T-helper 2 cell treated with Interferon-gamma antibody and Interleukin-4, amounts not matched to agents 5 μg/mL and 100 μg/mL, for 36 hours (primary cell): ENCODE measurements around the gene TNS3.

Source experiments
- DNase-seq: peaks from one replicate; pipeline ENCODE4 v3.0.0; 2021; ENCODE audit warnings: low spot score
- H3K27ac Mint-ChIP-seq: one replicate; pipeline ENCODE4 v1.8.0; 2021; ENCODE audit warnings: mild to moderate bottlenecking, mixed read lengths
- H3K27me3 Mint-ChIP-seq: one replicate; pipeline ENCODE4 v1.8.0; 2021; ENCODE audit warnings: low read depth, mixed read lengths
- H3K36me3 Mint-ChIP-seq: one replicate; pipeline ENCODE4 v1.8.0; 2021; ENCODE audit warnings: low read depth, mixed read lengths
- H3K4me1 Mint-ChIP-seq: one replicate; pipeline ENCODE4 v1.8.0; 2021; ENCODE audit warnings: low read depth, mixed read lengths
- H3K4me3 Mint-ChIP-seq: one replicate; pipeline ENCODE4 v1.8.0; 2022; ENCODE audit warnings: mild to moderate bottlenecking, moderate library complexity, mixed read lengths
- H3K9me3 Mint-ChIP-seq: one replicate; pipeline ENCODE4 v1.8.0; 2021; ENCODE audit warnings: mixed read lengths

The TNS3 gene

GRCh38 chr7:47366211-47366610 is 215.7 kb downstream of the TNS3 start:
- Mint-ChIP-seq H3K27ac (no peak overlapping the region), H3K36me3 (no peaks in the 10 kb centered on the region), H3K4me3 (no peak overlapping the region), H3K4me1 (peaks cover 8% of the 10 kb centered on the region), H3K9me3 (no peaks in the 10 kb centered on the region), H3K27me3 (no peaks in the 10 kb centered on the region)
- DNase-seq: no peak

DNA sequence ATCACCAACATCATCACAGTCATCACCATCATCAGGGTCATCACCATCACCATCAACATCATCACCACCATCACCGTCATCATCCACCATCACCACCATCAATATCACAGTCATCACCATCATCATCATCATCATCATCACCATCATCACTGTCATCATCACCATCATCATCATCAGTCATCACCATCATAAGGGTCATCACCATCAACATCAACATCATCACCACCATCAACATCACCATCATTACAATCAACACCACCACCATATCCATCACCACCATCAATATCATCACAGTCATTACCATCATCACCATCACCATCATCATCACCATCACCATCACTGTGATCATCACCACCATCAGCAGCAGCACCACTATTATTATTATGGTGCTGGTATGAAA is 218.9 kb downstream of the TNS3 start:
- Mint-ChIP-seq H3K27me3 (no peaks in the 10 kb centered on the region), H3K4me3 (no peak overlapping the region), H3K36me3 (no peaks in the 10 kb centered on the region), H3K27ac (no peak overlapping the region), H3K9me3 (no peaks in the 10 kb centered on the region), H3K4me1 (peaks cover 8% of the 10 kb centered on the region)
- DNase-seq: no peak

- Mint-ChIP-seq H3K4me1 (peaks cover 8% of the 10 kb centered on the region), H3K4me3 (no peak overlapping the region), H3K27ac (no peak overlapping the region), H3K9me3 (no peaks in the 10 kb centered on the region), H3K36me3 (no peaks in the 10 kb centered on the region), H3K27me3 (no peaks in the 10 kb centered on the region)
- DNase-seq: peak; percentile 72
Measured at GRCh38 chr7:47361746-47362215, 220.1 kb downstream of the TNS3 start.

DNA sequence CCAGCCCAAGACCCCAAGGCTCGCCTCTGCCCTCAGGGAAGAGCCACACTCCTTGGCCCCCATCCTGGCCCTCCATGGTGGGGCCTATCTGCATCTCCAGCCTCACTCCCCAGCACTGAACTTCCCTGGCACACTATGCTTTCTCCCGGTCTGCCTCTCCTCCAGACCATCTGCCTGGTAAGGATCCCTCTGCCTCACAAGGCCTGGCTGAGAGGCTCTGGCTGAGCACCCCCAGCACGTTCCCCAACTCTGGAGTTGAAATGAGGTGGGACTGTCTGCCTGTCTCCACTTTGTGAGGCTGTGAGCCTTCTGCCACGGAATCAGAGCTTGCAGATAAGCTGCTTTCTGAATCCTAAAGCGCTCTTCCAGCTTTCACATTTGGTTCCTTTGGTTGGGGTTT is 220.7 kb downstream of the TNS3 start:
- DNase-seq: no peak
- Mint-ChIP-seq H3K9me3 (no peaks in the 10 kb centered on the region), H3K4me1 (peaks cover 8% of the 10 kb centered on the region), H3K36me3 (no peaks in the 10 kb centered on the region), H3K27me3 (no peaks in the 10 kb centered on the region), H3K27ac (no peak overlapping the region), H3K4me3 (no peak overlapping the region)

DNA sequence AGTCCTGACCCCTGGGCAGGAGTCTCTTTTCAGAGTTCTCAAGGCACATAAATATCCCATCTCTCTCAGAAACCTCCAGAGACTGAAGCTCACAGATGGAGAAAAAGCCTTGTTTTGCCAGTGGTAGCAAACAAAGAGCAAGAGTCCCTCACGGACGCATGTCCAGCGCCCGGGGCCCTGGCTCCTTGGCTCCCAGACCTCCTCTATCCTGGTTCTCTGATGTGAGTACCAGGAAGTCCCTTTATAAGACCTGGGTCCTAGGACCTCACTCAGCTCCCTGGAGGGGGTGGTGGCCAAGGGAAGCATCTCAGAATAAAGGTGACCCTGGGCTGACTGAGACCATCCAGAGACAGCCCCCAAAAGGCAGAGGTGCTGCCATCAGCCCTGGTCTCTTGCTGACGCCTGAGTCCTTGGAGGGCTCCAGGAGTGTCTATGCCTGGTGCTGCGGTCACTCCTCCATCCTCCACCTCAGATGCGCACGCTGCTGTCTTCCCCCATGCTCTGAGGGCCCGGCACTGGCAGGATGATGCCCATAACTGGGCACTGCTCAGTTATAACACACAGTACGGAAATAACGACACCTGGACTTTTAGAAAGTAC is 221.5 kb downstream of the TNS3 start:
- H3K36me3 Mint-ChIP-seq: no peaks in the 10 kb centered on the region
- no peak overlapping the region for H3K27ac Mint-ChIP-seq
- no peak overlapping the region for H3K4me3 Mint-ChIP-seq
- no peak for DNase-seq
- H3K4me1 Mint-ChIP-seq: peaks cover 8% of the 10 kb centered on the region
- no peaks in the 10 kb centered on the region for H3K9me3 Mint-ChIP-seq
- no peaks in the 10 kb centered on the region for H3K27me3 Mint-ChIP-seq

DNA sequence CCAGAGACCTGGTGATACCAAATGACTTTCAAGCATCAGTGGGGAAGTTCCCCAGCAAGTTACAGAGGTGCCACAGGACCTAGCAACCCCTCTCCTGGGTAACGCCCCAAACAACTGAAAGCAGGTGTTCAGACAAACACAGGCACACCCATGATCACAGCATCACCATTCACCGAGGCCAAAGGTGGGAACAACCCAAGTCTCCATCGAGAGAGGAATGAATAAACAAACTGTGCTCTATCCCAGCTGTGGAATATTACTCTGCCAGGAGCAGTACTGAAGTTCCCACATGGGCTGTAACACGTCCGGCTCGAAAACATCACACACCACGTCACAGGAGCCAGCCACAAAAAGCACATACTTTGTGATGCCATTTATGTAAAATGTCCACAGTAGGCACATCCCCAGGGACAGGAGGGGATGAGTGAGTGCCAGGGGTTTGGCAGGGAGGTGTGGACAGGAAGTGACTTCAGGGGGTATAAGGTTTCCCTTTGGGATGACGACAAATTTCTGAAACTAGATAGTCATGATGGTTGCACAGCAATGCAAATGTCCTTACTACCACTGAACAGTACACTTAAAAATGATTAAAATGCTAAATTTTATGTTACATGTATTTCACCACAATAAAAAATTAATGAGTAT is 222.8 kb downstream of the TNS3 start:
- Mint-ChIP-seq H3K9me3 (no peaks in the 10 kb centered on the region), H3K4me3 (no peak overlapping the region), H3K27ac (no peak overlapping the region)

GRCh38 chr7:47358357-47358756 is 223.6 kb downstream of the TNS3 start:
- H3K4me3 Mint-ChIP-seq: no peak overlapping the region
- H3K36me3 Mint-ChIP-seq: no peaks in the 10 kb centered on the region
- H3K27ac Mint-ChIP-seq: no peak overlapping the region
- no peaks in the 10 kb centered on the region for H3K9me3 Mint-ChIP-seq
- DNase-seq: no peak
- peaks cover 8% of the 10 kb centered on the region for H3K4me1 Mint-ChIP-seq
- no peaks in the 10 kb centered on the region for H3K27me3 Mint-ChIP-seq

More for the DNA sequence above, 222.8 kb downstream of the TNS3 start:
- no peak for DNase-seq
- peaks cover 8% of the 10 kb centered on the region for H3K4me1 Mint-ChIP-seq
- no peaks in the 10 kb centered on the region for H3K36me3 Mint-ChIP-seq
- no peaks in the 10 kb centered on the region for H3K27me3 Mint-ChIP-seq

- Mint-ChIP-seq H3K4me1 (peaks cover 8% of the 10 kb centered on the region), H3K4me3 (no peak overlapping the region), H3K27me3 (no peaks in the 10 kb centered on the region), H3K27ac (no peak overlapping the region), H3K9me3 (no peaks in the 10 kb centered on the region), H3K36me3 (no peaks in the 10 kb centered on the region)
- no peak for DNase-seq
Measured at GRCh38 chr7:47357863-47358262, 224.0 kb downstream of the TNS3 start.

- Mint-ChIP-seq H3K4me1 (peaks cover 8% of the 10 kb centered on the region), H3K27me3 (no peaks in the 10 kb centered on the region), H3K9me3 (no peaks in the 10 kb centered on the region), H3K36me3 (no peaks in the 10 kb centered on the region), H3K4me3 (no peak overlapping the region), H3K27ac (no peak overlapping the region)
- no peak for DNase-seq
Measured at GRCh38 chr7:47357361-47357760, 224.6 kb downstream of the TNS3 start.

DNA sequence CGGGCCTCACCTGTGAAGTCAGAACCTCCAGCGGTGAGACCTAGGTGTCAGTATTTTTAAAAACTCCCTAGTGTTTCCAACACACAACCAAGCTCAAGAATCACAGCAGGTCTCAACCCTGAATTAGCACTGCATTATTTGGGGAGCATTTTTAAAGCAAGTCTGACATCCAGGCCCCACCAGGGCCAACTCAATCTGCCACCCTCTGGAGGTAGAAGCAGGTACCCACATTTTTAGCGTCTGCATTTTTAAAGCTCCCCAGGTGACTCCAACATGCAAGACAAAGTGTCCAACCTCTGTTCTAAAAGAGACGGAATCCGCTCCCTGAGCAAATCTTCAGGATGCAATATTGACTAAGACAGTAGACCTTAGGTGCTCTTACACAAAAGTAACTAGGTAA is 225.7 kb downstream of the TNS3 start:
- Mint-ChIP-seq H3K27me3 (no peaks in the 10 kb centered on the region), H3K36me3 (no peaks in the 10 kb centered on the region), H3K9me3 (no peaks in the 10 kb centered on the region), H3K27ac (no peak overlapping the region), H3K4me3 (no peak overlapping the region), H3K4me1 (peaks cover 1% of the 10 kb centered on the region)
- no peak for DNase-seq

DNA sequence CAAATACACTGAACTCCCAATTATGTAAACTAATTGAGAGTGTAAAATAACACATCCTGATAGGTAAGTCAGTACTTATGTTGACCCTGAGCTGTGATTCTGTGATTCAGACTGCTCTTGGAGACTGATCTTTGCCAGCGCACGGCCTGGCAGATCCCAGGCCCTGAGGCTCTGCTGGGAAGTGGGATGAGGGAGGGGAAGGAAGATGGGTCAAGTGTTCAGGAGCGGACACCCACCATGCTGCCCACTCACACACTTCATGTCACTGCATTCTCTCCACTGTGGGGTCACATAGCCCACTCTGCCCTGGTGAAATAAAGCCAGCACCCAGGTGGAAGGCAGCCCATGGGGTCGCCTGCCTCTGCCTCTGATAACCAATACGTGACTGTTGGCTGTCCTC is 226.2 kb downstream of the TNS3 start:
- no peak overlapping the region for H3K4me3 Mint-ChIP-seq
- H3K27me3 Mint-ChIP-seq: no peaks in the 10 kb centered on the region

GRCh38 chr7:47354831-47355541 is 226.9 kb downstream of the TNS3 start:
- no peak for DNase-seq
- H3K27me3 Mint-ChIP-seq: no peaks in the 10 kb centered on the region
- H3K4me3 Mint-ChIP-seq: no peak overlapping the region
- H3K4me1 Mint-ChIP-seq: no peaks in the 10 kb centered on the region
- H3K9me3 Mint-ChIP-seq: no peaks in the 10 kb centered on the region
- H3K27ac Mint-ChIP-seq: no peak overlapping the region
- H3K36me3 Mint-ChIP-seq: no peaks in the 10 kb centered on the region

More for the DNA sequence above, 226.2 kb downstream of the TNS3 start:
- H3K36me3 Mint-ChIP-seq: no peaks in the 10 kb centered on the region
- no peaks in the 10 kb centered on the region for H3K9me3 Mint-ChIP-seq
- no peaks in the 10 kb centered on the region for H3K4me1 Mint-ChIP-seq
- DNase-seq: no peak
- no peak overlapping the region for H3K27ac Mint-ChIP-seq

- Mint-ChIP-seq H3K4me1 (no peaks in the 10 kb centered on the region), H3K27ac (no peak overlapping the region), H3K27me3 (no peaks in the 10 kb centered on the region), H3K9me3 (no peaks in the 10 kb centered on the region), H3K4me3 (no peak overlapping the region), H3K36me3 (no peaks in the 10 kb centered on the region)
- no peak for DNase-seq
Measured at GRCh38 chr7:47354071-47354470, 227.8 kb downstream of the TNS3 start.

DNA sequence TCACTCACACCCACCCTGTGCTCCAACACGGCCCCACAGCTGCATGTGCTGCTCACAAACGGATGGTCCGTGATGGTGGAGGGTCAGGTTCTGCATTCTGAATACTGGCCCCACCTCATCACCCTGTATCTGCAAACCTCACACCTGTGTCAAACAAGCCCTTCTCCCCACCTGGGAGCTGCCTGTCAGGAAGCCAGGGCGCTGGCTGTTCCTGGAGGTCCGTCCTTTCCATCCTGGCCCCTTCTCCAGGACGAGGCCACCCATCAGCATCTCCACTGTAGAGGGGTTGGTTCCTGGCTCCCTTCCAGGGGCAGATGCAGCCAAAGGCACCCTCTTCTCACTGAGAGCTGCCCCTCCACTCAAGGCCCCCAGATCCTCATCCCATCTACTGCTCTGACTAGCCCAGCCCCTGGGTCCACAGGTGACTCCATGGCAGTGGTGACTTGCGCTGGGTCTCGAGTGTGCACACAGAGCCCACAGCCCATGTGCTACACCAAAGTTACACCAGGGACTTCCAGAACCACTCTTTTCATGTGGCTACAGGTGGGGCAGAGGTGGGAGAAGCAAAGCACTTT is 229.4 kb downstream of the TNS3 start:
- no peaks in the 10 kb centered on the region for H3K9me3 Mint-ChIP-seq
- H3K27me3 Mint-ChIP-seq: no peaks in the 10 kb centered on the region

More for the DNA sequence above, 229.4 kb downstream of the TNS3 start:
- H3K27ac Mint-ChIP-seq: no peak overlapping the region
- no peak overlapping the region for H3K4me3 Mint-ChIP-seq
- no peaks in the 10 kb centered on the region for H3K36me3 Mint-ChIP-seq
- no peaks in the 10 kb centered on the region for H3K4me1 Mint-ChIP-seq
- no peak for DNase-seq
